ENCODE measurements around the gene NBL1. TPM values are rescaled to one million over a fixed set of nuclear protein-coding genes. Genes with fewer than 3 reads are reported as not detected.

The NBL1 gene
- total and polyA plus RNA-seq, 2 experiments from 2014 or later = 6.1 to 10.6 TPM

- H2AFZ ChIP-seq = no peak overlapping the region
- Mint-ChIP-seq H3K9me3 (no peaks in the 10 kb centered on the region; the same call in 2 of the 3 replicates), H3K27me3 (ENCODE audit: insufficient read depth, low read depth, poor library complexity) (peaks cover 13% of the 10 kb centered on the region), H3K4me3 (no peak overlapping the region), H3K4me1 (peaks cover 10% of the 10 kb centered on the region; the same call in 2 of the 3 replicates), H3K36me3 (ENCODE audit: low read depth) (no peaks in the 10 kb centered on the region; the same call in 2 of the 3 replicates), H3K27ac (no peak overlapping the region)
- peaks cover 5% of the 10 kb centered on the region for H3K27me3 ChIP-seq (ENCODE audit: insufficient read depth)
- H3K4me1 ChIP-seq (ENCODE audit: insufficient read depth) = no peaks in the 10 kb centered on the region
- H3K9me2 ChIP-seq (ENCODE audit: insufficient read depth) = no peaks in the 10 kb centered on the region
- no peak overlapping the region for H3K27ac ChIP-seq (ENCODE audit: low read depth)
- DNase-seq (ENCODE audit: low spot score) (no peak), ATAC-seq (no peak)
- no peak for TF ChIP-seq JUNB (IDR thresholded peaks at IDR 0.05; ENCODE audit: unreplicated experiment)
- TF ChIP-seq, protein P1, sequence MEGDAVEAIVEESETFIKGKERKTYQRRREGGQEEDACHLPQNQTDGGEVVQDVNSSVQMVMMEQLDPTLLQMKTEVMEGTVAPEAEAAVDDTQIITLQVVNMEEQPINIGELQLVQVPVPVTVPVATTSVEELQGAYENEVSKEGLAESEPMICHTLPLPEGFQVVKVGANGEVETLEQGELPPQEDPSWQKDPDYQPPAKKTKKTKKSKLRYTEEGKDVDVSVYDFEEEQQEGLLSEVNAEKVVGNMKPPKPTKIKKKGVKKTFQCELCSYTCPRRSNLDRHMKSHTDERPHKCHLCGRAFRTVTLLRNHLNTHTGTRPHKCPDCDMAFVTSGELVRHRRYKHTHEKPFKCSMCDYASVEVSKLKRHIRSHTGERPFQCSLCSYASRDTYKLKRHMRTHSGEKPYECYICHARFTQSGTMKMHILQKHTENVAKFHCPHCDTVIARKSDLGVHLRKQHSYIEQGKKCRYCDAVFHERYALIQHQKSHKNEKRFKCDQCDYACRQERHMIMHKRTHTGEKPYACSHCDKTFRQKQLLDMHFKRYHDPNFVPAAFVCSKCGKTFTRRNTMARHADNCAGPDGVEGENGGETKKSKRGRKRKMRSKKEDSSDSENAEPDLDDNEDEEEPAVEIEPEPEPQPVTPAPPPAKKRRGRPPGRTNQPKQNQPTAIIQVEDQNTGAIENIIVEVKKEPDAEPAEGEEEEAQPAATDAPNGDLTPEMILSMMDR (conservative IDR thresholded peaks at IDR 0.05; ENCODE audit: low read depth in 2 of 2) = no peak
- TF ChIP-seq STAT1 (IDR thresholded peaks at IDR 0.05; ENCODE audit: unreplicated experiment) = no peak
- TF ChIP-seq NANOG (IDR thresholded peaks at IDR 0.05; ENCODE audit: borderline replicate concordance) = no peak
- TF ChIP-seq EZH2phosphoT487 (IDR thresholded peaks at IDR 0.05; ENCODE audit: unreplicated experiment) = no peak
- TF ChIP-seq POLR2AphosphoS5 (IDR thresholded peaks at IDR 0.05; ENCODE audit: low read depth) = no peak
- TF ChIP-seq ZNF462 (CRISPR knock-in tag; IDR thresholded peaks at IDR 0.05) = no peak
- TF ChIP-seq, protein P2, sequence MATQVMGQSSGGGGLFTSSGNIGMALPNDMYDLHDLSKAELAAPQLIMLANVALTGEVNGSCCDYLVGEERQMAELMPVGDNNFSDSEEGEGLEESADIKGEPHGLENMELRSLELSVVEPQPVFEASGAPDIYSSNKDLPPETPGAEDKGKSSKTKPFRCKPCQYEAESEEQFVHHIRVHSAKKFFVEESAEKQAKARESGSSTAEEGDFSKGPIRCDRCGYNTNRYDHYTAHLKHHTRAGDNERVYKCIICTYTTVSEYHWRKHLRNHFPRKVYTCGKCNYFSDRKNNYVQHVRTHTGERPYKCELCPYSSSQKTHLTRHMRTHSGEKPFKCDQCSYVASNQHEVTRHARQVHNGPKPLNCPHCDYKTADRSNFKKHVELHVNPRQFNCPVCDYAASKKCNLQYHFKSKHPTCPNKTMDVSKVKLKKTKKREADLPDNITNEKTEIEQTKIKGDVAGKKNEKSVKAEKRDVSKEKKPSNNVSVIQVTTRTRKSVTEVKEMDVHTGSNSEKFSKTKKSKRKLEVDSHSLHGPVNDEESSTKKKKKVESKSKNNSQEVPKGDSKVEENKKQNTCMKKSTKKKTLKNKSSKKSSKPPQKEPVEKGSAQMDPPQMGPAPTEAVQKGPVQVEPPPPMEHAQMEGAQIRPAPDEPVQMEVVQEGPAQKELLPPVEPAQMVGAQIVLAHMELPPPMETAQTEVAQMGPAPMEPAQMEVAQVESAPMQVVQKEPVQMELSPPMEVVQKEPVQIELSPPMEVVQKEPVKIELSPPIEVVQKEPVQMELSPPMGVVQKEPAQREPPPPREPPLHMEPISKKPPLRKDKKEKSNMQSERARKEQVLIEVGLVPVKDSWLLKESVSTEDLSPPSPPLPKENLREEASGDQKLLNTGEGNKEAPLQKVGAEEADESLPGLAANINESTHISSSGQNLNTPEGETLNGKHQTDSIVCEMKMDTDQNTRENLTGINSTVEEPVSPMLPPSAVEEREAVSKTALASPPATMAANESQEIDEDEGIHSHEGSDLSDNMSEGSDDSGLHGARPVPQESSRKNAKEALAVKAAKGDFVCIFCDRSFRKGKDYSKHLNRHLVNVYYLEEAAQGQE (IDR thresholded peaks at IDR 0.05; ENCODE audit: unreplicated experiment) = no peak
- TF ChIP-seq ZNF331 (CRISPR knock-in tag; IDR thresholded peaks at IDR 0.05; ENCODE audit: low read depth) = no peak
- no peak for TF ChIP-seq CREB1 (CRISPR knock-in tag; IDR thresholded peaks at IDR 0.05; ENCODE audit: low read depth)
- no peak for TF ChIP-seq ETS1 (IDR thresholded peaks at IDR 0.05)
- TF ChIP-seq EZH2 (IDR thresholded peaks at IDR 0.05; ENCODE audit: low read depth, unreplicated experiment) = no peak
- TF ChIP-seq ZNF114 (CRISPR knock-in tag; IDR thresholded peaks at IDR 0.05) = no peak
- H3F3A ChIP-seq (replicated peaks; ENCODE audit: low read depth) = no peaks in the 10 kb centered on the region
- 0 out of 2 replicates have a peak, but pooled peaks cover 3% of the 10 kb centered on the region for H4K20me1 ChIP-seq (replicated peaks; ENCODE audit: insufficient read depth)
- H3K79me2 ChIP-seq (replicated peaks; ENCODE audit: insufficient read depth) = no peaks in the 10 kb centered on the region
- no peaks in the 10 kb centered on the region for H3K36me3 ChIP-seq (ENCODE audit: insufficient read depth)
- H3K4me3 ChIP-seq = no peak overlapping the region
- H3K4me2 ChIP-seq = no peak overlapping the region
Measured at GRCh38 chr1:19672237-19672636, 28.1 kb downstream of the NBL1 start.

All from GM23338 (cell line).